ENCODE results near the gene TAF1B.

The TAF1B gene

DNA sequence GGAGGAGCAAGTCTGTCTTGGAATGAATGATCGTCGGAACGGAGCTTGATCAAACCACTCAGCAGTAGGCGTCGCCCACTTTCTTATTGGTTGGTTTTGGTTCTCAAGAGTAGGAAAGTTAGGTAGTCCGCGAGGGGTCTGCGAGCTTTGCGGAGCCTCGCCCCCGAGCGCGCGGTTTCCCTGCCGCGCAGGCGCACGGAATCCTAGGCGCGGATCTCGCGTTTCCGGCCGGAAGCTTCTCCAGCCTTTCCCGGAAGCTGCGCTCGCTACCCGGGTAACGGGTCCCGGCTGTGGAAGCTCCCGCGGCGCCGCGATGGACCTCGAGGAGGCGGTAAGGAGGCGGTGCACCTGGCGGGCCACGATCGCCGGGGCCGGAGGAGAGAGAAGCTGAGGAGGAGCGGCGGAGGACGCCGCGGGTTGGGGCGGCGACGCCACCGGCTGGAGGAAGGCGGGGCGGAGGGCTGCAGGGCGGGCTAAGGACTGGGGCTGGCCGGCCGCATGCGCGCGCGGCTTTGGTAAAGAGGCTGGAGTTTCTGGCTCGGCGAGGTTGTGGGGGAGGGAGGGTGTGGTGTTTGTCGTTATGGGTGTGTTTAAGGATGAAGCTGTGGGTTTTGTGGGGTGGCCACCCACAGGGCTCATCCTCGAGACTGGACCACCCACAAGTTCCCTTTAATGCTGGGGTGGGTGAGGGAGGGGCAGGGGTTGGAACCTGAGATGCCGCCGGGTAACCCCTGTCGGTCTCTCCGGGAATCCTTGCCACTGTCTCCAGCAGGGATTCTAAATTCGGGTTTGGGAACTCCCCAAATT is at the start of gene TAF1B:
Gene TAF1B (plus strand): TSS at position 246 of the 807 bp plus-strand sequence. CDS start 68 bp downstream, at position 314.
- DNase-seq (ENCODE audit: low spot score) = peak; percentile 87

DNA sequence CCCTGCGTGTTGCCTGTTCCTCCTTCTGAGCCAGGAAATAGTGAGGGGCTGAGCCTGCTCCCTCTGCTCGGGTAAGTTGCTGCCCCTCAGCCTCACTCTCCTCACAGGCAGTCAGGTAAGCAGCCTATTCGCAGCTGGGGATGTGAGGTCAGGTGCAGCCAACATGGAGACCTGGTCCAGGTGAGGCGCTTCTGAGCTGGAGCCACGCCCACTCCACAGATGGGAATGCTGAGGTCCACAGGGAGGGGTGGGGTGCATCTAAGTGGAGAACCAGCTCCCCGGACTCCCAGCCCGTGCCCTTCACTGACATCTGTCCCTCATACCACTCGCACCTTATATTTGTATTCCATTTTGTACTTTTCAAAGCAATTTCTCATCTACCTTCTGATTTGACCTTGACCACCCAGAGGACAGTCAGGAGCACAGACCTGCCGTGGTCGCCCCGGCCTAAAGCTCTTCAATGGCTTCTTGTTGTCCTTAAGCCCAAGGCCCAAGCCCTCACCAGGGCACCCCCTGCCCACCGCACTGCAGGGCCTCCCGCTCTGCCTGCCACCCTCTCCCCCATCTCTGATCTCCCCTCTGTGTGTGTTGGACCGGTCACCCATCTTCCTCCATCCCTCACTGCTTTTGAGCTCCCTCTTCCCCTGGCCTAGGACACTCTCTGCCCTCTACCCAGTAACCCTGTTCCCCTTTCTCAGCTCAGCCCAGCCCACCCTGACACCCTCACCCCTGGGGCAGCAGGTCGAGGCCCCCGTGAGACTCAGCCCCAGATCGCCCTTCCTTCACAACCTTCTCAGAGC is 49.2 kb upstream of the TAF1B start:
- DNase-seq (ENCODE audit: low spot score) = no peak

- DNase-seq (ENCODE audit: low spot score) = no peak
Observed at GRCh38 chr2:9795071-9795470, 48.2 kb upstream of the TAF1B start.

GRCh38 chr2:9796056-9797010 is 46.9 kb upstream of the TAF1B start:
- no peak for DNase-seq (ENCODE audit: low spot score)

DNA sequence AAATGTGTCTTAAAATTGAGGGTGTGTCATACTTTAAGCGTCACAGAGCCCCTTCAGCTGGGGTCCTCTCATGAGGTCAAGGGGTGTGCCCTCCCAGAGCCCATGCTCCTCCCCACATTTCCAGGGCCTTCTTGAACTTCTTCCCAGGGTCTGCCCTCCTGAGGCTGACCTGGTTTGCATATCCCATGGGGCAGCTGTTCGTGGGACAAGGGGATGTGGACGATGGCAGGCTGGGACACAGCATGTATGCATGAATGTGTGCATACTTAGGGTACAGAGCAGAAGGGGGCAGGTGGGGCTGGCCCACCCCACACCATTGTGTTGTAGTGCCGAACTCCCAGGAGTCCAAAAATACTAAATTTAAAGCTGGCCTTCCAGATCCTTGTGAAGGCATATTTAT is 46.2 kb upstream of the TAF1B start:
- no peak for DNase-seq (ENCODE audit: low spot score)

- no peak for DNase-seq (ENCODE audit: low spot score)
Observed at GRCh38 chr2:9797681-9798556, 45.4 kb upstream of the TAF1B start.

DNA sequence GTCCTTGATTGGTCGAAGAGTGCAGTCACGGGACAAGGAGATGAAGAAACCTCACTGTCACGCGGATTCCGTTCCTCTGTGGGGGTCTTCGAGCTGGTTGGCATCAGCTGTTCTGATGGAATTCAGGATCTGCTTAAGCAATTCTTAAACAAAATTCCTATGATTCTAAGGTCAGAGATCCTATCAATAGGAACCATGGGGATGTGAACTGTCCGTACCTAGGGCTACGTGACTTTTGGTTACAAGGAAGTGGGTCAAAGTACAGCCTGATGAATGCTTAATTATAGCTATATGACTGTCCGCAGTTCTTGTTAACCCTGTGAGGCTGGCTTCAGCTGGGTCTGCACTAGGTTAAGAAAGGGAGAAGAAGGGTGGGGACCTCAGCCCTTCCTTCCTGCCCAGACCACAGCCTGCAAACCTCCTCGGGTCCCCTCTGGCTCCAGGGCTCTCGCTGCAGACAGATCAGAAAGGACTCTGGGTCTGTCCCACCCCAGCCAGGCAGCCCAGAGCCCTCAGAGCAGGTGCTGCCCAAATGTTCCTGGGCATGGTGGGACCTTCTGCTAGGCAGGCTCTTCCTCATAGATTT is 44.2 kb upstream of the TAF1B start:
- peak; percentile 21 for DNase-seq (ENCODE audit: low spot score)

DNA sequence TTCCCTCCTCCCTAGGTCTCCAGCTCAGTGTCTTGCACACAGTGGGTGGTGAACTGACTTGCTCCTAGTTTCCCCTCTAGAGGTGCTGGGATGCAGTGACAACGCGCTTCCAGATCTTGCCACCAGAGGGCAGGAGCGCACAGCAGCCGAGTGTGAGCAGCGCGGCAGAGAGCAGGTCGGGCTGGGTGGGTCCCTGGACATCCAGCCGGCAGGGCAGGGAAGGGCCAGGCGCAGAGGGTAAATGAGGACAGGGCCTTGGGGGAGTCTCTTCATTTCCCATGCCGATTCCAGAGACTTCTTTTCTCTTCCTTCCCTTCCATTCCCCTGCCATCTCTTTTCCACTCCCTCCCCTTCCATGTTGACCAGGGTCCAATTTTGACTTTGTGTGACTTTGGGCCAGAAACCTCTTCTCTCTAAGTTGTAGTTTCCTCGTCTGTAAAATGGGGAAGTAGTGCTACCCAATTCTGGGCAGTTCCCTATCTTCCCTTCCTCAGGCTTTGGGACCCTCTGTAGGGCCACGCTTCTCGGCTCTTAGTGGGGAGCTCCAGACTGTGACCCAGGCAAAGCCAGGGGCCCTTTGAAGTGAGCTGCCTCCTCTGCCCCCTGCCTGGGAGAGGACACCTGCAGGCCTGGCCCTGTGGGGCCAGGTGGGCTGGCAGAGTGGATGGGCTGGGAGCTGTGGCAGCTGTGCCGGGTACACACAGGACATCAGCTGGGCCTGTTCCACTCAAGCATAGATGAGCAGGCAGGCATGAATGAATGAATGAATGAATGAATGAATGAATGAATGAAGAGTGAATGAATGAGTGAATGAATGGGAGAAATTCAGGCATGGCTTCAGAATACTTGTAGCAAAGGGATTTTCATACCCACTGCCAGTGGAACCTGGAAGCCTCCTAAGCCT is 43.3 kb upstream of the TAF1B start:
- DNase-seq (ENCODE audit: low spot score) = peak; percentile 90

GRCh38 chr2:9800639-9800974 is 42.7 kb upstream of the TAF1B start:
- DNase-seq (ENCODE audit: low spot score) = no peak

- DNase-seq (ENCODE audit: low spot score) = peak; percentile 79
Observed at GRCh38 chr2:9800975-9801726, 42.1 kb upstream of the TAF1B start.

GRCh38 chr2:9802576-9802993 is 40.7 kb upstream of the TAF1B start:
- no peak for DNase-seq (ENCODE audit: low spot score)

GRCh38 chr2:9803023-9803805 is 40.1 kb upstream of the TAF1B start:
- no peak for DNase-seq (ENCODE audit: low spot score)

GRCh38 chr2:9805435-9806297 is 37.6 kb upstream of the TAF1B start:
- no peak for DNase-seq (ENCODE audit: low spot score)

GRCh38 chr2:9806298-9806610 is 37.0 kb upstream of the TAF1B start:
- DNase-seq (ENCODE audit: low spot score) = no peak

DNA sequence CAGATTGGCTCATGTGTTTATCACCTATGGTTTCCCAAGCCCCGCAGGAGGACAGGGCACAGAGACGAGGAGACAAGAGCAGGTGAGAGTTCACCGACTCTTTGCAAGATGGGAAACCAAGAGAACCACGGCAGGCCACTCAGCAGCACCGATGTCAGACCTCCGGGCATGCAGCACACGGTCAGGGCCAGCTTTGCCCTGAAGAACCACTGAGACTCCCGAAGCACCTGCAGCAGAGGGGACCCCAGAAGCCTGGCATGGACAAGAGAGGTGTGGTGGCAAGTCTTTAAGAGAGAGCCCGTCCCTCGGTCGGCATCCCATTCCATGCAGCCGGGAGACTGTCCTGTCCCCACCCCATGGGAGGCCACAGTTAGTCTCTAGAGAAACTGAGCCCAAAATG is 36.6 kb upstream of the TAF1B start:
- no peak for DNase-seq (ENCODE audit: low spot score)

DNA sequence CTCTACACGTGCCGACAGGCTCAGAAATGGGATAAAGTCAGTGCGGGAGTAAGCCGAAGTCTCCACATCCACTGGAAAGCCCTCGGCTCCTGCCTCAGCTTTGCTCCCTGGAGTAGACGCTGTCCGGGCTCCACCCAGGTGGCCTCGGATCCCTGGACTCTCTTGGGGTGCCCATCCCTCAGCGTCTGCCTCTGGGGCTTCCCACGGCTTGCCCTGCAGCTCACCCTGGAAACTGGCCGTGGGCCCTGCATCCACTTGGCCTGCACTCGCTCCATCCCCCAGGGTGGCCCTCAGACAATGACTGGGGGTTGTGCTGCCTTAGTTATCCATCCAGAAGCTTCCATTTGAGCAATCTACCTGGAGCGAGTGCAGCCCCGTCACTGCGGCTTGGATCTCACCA is 36.2 kb upstream of the TAF1B start:
- DNase-seq (ENCODE audit: low spot score) = no peak

DNA sequence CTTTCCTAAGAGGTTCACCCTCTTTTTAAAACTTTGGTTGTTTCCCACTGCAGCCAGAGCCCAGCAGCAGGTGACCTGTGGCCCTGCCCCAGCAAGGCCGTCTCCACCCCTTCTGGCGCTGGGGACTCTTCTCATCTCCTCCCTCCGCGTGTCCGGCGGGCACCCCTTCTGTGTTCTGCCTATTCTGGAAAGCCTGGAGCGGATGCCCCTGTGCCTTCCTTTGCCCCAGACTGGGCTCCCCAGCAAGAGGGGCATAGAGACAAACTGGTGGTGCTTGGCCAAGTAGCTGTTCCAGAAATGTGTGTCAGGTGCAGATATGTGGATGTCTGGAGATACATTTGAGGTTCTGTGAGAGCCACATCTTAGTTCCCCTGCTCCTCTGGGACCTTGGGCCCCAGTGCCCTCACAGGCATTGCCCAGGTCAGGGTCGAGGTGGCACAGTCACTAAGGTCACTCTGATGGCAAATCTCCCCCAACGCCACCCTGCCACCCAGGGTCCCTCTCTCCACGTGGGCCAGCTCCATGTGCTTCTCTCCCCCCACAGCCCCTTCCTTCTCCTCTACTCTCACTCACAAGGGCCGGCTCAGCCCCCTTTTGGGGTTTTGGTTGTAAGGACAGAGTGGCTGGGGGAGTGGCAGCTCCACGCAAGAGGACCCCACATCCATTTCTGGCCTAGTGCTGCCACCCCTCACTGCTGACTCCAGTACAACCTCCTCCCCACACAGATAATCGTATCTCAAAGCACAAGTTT is 35.5 kb upstream of the TAF1B start:
- DNase-seq (ENCODE audit: low spot score) = no peak

Measured in CD4-positive, alpha-beta T cell treated with Interleukin-2 at 100 ng/mL for 4 hours (primary cell).